Nephron progenitor cell (in vitro differentiated cells): ENCODE results near the gene PRDX1.

Experiments used
- DNase-seq: peaks from one replicate; pipeline ENCODE4 v3.0.0; 2021
- H3K27ac Mint-ChIP-seq: 2 replicates; pipeline ENCODE4 v1.8.0; 2021; ENCODE audit warnings: mild to moderate bottlenecking, moderate library complexity, mixed read lengths
- H3K27me3 Mint-ChIP-seq: 2 replicates; pipeline ENCODE4 v1.8.0; 2021; ENCODE audit warnings: mild to moderate bottlenecking, low read depth, mixed read lengths; ENCODE audit not compliant: poor library complexity
- H3K36me3 Mint-ChIP-seq: 2 replicates; pipeline ENCODE4 v1.8.0; 2021; ENCODE audit warnings: low read depth, mixed read lengths
- H3K4me1 Mint-ChIP-seq: 2 replicates; pipeline ENCODE4 v1.8.0; 2021; ENCODE audit warnings: mixed read lengths
- H3K4me3 Mint-ChIP-seq: 2 replicates; pipeline ENCODE4 v1.8.0; 2021; ENCODE audit warnings: mild to moderate bottlenecking, moderate library complexity, mixed read lengths
- H3K9me3 Mint-ChIP-seq: 2 replicates; pipeline ENCODE4 v1.8.0; 2021; ENCODE audit warnings: mild to moderate bottlenecking, moderate library complexity, mixed read lengths
- CTCF ChIP-seq: fragments of 200-600 bp; sonication (generic); IDR thresholded peaks from 2 replicates; pipeline ENCODE4 v1.5.0; 2021; ENCODE audit warnings: antibody characterized with exemption

PRDX1 gene

GRCh38 chr1:45551684-45552083 is 30.0 kb upstream of the PRDX1 start:
- TF ChIP-seq CTCF: no peak
- Mint-ChIP-seq H3K27me3 (peaks cover 5% of the 10 kb centered on the region), H3K36me3 (peaks cover 17% of the 10 kb centered on the region), H3K27ac (no peak overlapping the region), H3K9me3 (no peaks in the 10 kb centered on the region), H3K4me3 (peak overlapping the region; percentile 98), H3K4me1 (peaks cover 27% of the 10 kb centered on the region)
- no peak for DNase-seq

DNA sequence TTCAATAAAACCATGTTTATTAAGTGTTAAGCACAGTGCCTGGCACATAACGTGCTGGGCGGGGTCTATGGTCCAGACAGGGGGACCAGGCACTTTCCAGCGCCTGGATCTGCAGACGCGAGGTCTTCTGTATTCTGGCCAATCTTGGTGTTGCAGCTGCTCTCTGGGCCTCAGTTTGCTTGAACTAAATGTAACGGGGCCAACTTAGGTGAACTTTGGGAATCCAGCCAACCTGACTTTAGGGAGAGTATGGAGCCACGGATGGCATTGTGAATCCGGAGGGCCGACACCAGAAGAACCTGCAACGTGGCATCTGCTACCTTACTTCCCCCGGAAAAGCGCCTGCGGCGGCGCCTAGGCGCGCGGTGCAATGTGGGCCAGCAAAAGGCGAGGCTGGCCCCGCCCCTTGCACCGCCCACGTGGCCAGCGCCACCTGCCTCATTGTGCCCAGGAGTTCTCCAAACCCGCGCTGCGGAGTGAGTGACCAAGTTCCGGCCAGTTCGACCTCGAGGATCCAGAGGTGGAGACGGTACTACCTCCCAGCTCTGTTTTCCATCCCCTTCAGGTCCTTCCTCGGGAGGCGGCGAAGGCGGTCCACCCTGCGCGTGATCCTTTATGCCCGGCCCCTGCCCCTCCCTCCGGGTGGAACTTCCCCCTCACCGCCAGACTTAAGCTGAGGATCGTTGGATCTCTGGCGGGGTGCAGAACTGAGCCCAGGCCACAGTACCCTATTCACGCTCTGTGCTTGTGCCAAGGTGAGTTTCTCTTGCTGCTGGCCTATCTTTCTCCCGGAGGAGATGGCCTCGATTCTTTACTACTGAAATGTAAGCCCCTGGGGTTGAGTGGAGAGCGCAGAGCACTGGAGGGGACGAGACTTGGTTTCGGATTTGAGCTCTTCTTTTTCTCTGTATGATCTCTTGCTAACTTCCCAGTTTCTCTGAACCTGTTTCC is 29.0 kb upstream of the PRDX1 start, which contains the start of gene AKR1A1:
Gene AKR1A1, plus strand, starts transcription at position 426 of the 951 bp plus-strand sequence. CDS start 10,969 bp downstream, outside the sequence.
- no peak for TF ChIP-seq CTCF
- Mint-ChIP-seq H3K4me1 (peaks cover 24% of the 10 kb centered on the region), H3K9me3 (no peaks in the 10 kb centered on the region), H3K4me3 (peak within 1 kb of the TSS; percentile 98), H3K27ac (peak within 1 kb of the TSS; percentile 97), H3K36me3 (peaks cover 12% of the 10 kb centered on the region), H3K27me3 (peaks cover 12% of the 10 kb centered on the region)
- peak; percentile 79 for DNase-seq

DNA sequence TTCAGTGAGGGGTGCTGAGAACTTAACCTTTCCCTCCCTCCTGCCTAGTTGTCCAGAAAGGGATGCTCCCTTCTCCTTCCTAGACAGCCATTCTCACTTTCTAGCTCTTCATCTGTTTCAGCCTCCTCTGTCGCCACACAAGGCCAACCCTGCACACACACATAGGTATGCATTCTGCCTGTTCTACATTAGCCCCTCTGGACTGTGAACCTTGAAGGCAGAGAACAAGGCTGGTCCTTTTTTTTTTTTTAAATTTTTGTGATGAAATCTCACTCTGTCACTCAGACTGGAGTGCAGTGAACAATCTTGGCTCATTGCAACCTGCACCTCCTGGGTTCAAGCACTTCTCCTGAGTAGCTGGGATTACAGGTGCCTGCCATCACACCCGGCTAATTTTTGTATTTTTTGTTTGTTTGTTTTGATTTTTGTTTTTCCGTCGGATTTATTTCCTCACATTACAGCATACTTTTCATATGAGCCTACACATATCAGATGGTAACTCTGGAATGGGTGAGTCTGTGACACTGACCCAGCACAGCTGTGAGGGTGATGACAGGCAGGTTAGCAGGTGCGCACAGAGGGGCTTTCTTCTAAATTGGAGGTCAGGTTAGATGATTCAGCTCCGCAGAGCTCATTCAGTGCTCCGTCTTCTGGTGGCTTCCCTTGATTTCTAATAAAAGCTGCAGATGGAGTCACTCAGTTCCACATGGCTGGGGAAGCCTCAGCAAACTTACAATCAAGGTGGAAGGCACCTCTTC is 24.0 kb upstream of the PRDX1 start:
- DNase-seq: no peak
- peaks cover 17% of the 10 kb centered on the region for H3K27me3 Mint-ChIP-seq
- no peaks in the 10 kb centered on the region for H3K9me3 Mint-ChIP-seq
- H3K4me1 Mint-ChIP-seq: peaks cover 20% of the 10 kb centered on the region
- no peak overlapping the region for H3K27ac Mint-ChIP-seq
- no peak for TF ChIP-seq CTCF
- no peaks in the 10 kb centered on the region for H3K36me3 Mint-ChIP-seq
- H3K4me3 Mint-ChIP-seq: no peak overlapping the region

DNA sequence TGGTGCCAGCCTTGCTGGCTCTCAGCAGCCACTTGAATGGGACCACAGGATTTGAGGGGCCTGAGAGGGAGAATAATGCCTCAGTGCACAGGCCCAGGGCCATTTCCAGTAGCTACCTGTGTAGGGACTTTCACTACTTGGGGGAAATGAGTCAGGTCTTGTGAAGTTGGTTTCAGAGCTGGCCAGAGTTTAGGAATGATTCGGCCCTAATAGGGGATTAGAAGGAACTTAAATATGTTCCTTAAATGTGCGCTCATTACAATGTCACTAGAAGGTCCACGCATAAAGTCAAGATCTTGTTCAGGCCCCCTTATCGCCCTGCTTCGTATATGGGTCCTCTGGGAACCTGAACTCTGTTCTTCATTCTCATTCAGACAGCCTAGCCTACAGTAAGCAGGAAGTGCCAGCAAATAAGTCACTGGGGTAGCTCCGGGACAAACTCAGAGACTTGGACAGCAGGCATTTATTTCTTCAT is 23.4 kb upstream of the PRDX1 start:
- H3K36me3 Mint-ChIP-seq: no peaks in the 10 kb centered on the region
- no peaks in the 10 kb centered on the region for H3K9me3 Mint-ChIP-seq
- TF ChIP-seq CTCF: no peak
- DNase-seq: no peak
- H3K27me3 Mint-ChIP-seq: peaks cover 17% of the 10 kb centered on the region
- no peak overlapping the region for H3K27ac Mint-ChIP-seq
- no peak overlapping the region for H3K4me3 Mint-ChIP-seq
- H3K4me1 Mint-ChIP-seq: peaks cover 19% of the 10 kb centered on the region

DNA sequence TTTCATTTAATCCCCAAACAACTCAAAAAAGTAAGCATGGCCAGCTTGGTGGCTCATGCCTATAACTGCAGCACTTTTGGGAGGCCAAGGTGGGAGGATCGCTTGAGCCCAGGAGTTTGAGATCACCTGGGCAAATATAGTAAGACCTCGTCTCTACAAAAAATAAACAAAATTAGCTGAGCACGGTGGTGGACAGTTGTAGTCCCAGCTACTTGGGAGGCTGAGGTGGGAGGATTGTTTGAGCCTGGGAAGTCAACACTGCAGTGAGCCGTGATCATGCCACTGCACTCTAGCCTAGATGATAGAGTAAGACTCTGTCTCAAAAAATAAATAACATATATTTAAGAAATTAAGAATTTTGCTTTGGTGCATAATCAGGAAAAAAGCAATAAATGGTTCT is 22.8 kb upstream of the PRDX1 start:
- TF ChIP-seq CTCF: no peak
- Mint-ChIP-seq H3K4me1 (peaks cover 19% of the 10 kb centered on the region), H3K36me3 (no peaks in the 10 kb centered on the region), H3K4me3 (no peak overlapping the region), H3K27ac (no peak overlapping the region), H3K9me3 (no peaks in the 10 kb centered on the region), H3K27me3 (peaks cover 17% of the 10 kb centered on the region)
- no peak for DNase-seq
